Measurements from ENCODE around the gene DDOST. TPM values are rescaled to one million over a fixed set of nuclear protein-coding genes. Genes with fewer than 3 reads are reported as not detected.

Gene DDOST
- total RNA-seq = 228 and 388 TPM in 2 replicates

GRCh38 chr1:20661207-20662109 lies at the start of gene DDOST:
Gene DDOST, minus strand, starts transcription at chr1:20661369. Its CDS starts 19 bp downstream, at chr1:20661350.

DNA sequence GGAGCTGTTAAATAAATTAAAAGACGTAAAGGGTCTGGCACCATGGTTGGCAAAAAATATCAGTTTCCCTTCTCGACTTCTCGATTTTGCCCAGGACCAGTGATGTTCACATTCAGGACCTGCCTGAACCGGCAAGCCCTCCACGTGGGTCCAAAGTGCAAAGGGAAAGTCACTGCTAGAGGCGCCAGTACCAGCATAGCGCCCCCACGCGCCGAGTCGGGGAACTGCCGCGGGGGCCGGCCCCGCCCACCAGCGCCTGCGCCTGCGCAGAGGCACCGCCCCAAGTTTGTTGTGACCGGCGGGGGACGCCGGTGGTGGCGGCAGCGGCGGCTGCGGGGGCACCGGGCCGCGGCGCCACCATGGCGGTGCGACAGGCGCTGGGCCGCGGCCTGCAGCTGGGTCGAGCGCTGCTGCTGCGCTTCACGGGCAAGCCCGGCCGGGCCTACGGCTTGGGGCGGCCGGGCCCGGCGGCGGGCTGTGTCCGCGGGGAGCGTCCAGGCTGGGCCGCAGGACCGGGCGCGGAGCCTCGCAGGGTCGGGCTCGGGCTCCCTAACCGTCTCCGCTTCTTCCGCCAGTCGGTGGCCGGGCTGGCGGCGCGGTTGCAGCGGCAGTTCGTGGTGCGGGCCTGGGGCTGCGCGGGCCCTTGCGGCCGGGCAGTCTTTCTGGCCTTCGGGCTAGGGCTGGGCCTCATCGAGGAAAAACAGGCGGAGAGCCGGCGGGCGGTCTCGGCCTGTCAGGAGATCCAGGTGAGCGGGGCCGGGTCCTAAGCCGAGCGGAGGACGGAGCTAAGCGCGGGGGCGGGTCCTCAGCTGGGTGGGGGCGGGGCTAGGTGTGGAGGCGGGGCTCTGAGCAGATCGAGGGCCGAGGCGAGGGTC lies 27.7 kb downstream of the DDOST start, which contains the start of gene PINK1:
TSS of gene PINK1 (plus strand) at position 269 of the 875 bp plus-strand sequence. CDS start at position 360, 91 bp downstream.

Other genes starting within 250 kb of the DDOST start
- 5.1 and 8.6 TPM in 2 replicates for gene CAMK2N1, start 175.2 kb downstream of the DDOST start, total RNA-seq
- gene MUL1, start 153.2 kb downstream of the DDOST start, total RNA-seq = 22.6 and 31.2 TPM in 2 replicates
- 0.28 TPM in 1 of 2 replicates, not detected in the other for gene FAM43B, start 108.8 kb downstream of the DDOST start, total RNA-seq
- gene CDA, start 72.3 kb downstream of the DDOST start, total RNA-seq = 0.85 TPM in 1 of 2 replicates, not detected in the other
- 54.6 and 96.1 TPM in 2 replicates for gene PINK1, start 27.9 kb downstream of the DDOST start, total RNA-seq
- gene KIF17, start 56.6 kb upstream of the DDOST start, total RNA-seq = 1.3 and 5.1 TPM in 2 replicates
- gene SH2D5, start 71.3 kb upstream of the DDOST start, total RNA-seq = 4.0 and 10.7 TPM in 2 replicates
- gene HP1BP3, start 125.9 kb upstream of the DDOST start, total RNA-seq = 173 and 196 TPM in 2 replicates